Measurements from ENCODE around the gene TDRD6. TPM values are rescaled to one million over a fixed set of nuclear protein-coding genes. Genes with fewer than 3 reads are reported as not detected.
"Not testable (repeated sequence)": the region's sequence is repeated elsewhere in the genome, so short reads cannot be mapped to it uniquely, and the experiment has no call there.

The TDRD6 gene
- polyA plus RNA-seq, 1 experiment: not detected

GRCh38 chr6:46645265-46645664 is 42.4 kb upstream of the TDRD6 start:
- H3K36me3 ChIP-seq (ENCODE audit: control insufficient read depth, insufficient read depth, low read length): no peaks in the 10 kb centered on the region
- no peaks in the 10 kb centered on the region for H3K27me3 ChIP-seq (ENCODE audit: control insufficient read depth, insufficient read depth, low read length)
- POLR2A ChIA-PET: no interaction called here
- CTCF ChIA-PET: no interaction called here
- H3K4me3 ChIP-seq (ENCODE audit: low read depth, low read length): no peak overlapping the region
- no peak for TF ChIP-seq CTCF (IDR thresholded peaks at IDR 0.05; ENCODE audit: insufficient read depth, low read depth, low read length)
- DNase-seq (ENCODE audit: low read depth): no peak

- H3K36me3 ChIP-seq (ENCODE audit: control insufficient read depth, insufficient read depth, low read length); POLR2A ChIA-PET; DNase-seq (ENCODE audit: low read depth); H3K27me3 ChIP-seq (ENCODE audit: control insufficient read depth, insufficient read depth, low read length); H3K4me3 ChIP-seq (ENCODE audit: low read depth, low read length); CTCF ChIA-PET: not testable (repeated sequence)
These were observed 39.6 kb upstream of the TDRD6 start for GRCh38 chr6:46648108-46648507.

GRCh38 chr6:46648869-46649492 is 38.7 kb upstream of the TDRD6 start:
- ChIA-PET CTCF (no interaction called here), POLR2A (no interaction called here)
- Histone ChIP-seq H3K4me3 (ENCODE audit: low read depth, low read length) (no peak overlapping the region), H3K27me3 (ENCODE audit: control insufficient read depth, insufficient read depth, low read length) (peaks cover 3% of the 10 kb centered on the region; the same call in 1 of the 2 replicates), H3K36me3 (ENCODE audit: control insufficient read depth, insufficient read depth, low read length) (no peaks in the 10 kb centered on the region)
- no peak for TF ChIP-seq CTCF (IDR thresholded peaks at IDR 0.05; ENCODE audit: insufficient read depth, low read depth, low read length)
- no peak for DNase-seq (ENCODE audit: low read depth)

DNA sequence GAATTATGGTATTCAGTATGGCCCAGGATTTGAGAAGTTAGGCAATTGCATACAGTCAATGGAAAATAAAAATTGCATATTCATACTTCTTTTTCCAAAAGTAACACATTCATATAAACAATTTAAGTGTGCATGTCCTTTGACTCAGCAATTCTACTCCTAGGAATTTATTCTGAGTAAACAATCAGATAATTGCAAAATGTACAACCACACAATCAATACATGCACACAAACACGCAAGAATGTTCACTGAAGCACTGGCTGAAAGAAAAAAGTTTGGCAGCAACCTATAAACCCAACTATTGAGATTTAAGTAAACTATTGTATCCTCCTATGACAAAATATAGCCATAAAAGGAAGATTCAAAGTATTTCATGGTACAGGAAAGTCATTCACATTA is 36.7 kb upstream of the TDRD6 start:
- H3K27me3 ChIP-seq (ENCODE audit: control insufficient read depth, insufficient read depth, low read length): peaks cover 3% of the 10 kb centered on the region; the same call in 1 of the 2 replicates
- DNase-seq (ENCODE audit: low read depth): no peak
- no peak overlapping the region for H3K4me3 ChIP-seq (ENCODE audit: low read depth, low read length)
- CTCF ChIA-PET: no interaction called here
- POLR2A ChIA-PET: no interaction called here
- no peaks in the 10 kb centered on the region for H3K36me3 ChIP-seq (ENCODE audit: control insufficient read depth, insufficient read depth, low read length)
- no peak for TF ChIP-seq CTCF (IDR thresholded peaks at IDR 0.05; ENCODE audit: insufficient read depth, low read depth, low read length)

- CTCF ChIA-PET: no interaction called here
- POLR2A ChIA-PET: no interaction called here
- DNase-seq (ENCODE audit: low read depth): no peak
- Histone ChIP-seq H3K4me3 (ENCODE audit: low read depth, low read length) (no peak overlapping the region), H3K27me3 (ENCODE audit: control insufficient read depth, insufficient read depth, low read length) (peaks cover 3% of the 10 kb centered on the region; the same call in 1 of the 2 replicates), H3K36me3 (ENCODE audit: control insufficient read depth, insufficient read depth, low read length) (no peaks in the 10 kb centered on the region)
- no peak for TF ChIP-seq CTCF (IDR thresholded peaks at IDR 0.05; ENCODE audit: insufficient read depth, low read depth, low read length)
These were observed 35.9 kb upstream of the TDRD6 start for GRCh38 chr6:46651816-46652215.

DNA sequence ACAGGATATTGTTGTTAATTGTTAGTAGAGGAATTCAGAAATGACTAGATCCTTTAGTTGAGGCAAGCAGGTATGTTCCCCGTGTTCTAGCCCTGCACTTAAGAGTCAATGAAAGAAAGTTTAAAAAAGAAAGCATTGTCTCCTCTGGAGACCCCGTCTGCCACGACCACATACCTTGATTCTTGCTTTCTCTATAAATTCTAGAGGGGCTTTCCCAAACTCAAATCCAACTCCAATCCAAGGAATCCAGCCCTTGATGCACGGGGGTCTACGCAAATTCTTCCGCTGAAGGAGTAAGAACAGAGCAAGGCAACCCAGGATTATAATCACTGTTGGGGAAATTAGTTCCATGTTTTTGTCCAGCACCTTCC is 35.5 kb upstream of the TDRD6 start:
- CTCF ChIA-PET: no interaction called here
- Histone ChIP-seq H3K36me3 (ENCODE audit: control insufficient read depth, insufficient read depth, low read length) (no peaks in the 10 kb centered on the region), H3K27me3 (ENCODE audit: control insufficient read depth, insufficient read depth, low read length) (peaks cover 3% of the 10 kb centered on the region; the same call in 1 of the 2 replicates), H3K4me3 (ENCODE audit: low read depth, low read length) (peak overlapping the region; percentile 88)
- no peak for DNase-seq (ENCODE audit: low read depth)
- POLR2A ChIA-PET: no interaction called here
- TF ChIP-seq CTCF (IDR thresholded peaks at IDR 0.05; ENCODE audit: insufficient read depth, low read depth, low read length): no peak
